ENCODE measurements around the gene SIAH3.

SIAH3 gene

GRCh38 chr13:45861322-45861721 is 9.8 kb upstream of the SIAH3 start:
- DNase-seq: no peak

- no peak for DNase-seq
Observed at GRCh38 chr13:45860240-45860639, 8.7 kb upstream of the SIAH3 start.

- no peak for DNase-seq
Observed at GRCh38 chr13:45859705-45860104, 8.2 kb upstream of the SIAH3 start.

DNA sequence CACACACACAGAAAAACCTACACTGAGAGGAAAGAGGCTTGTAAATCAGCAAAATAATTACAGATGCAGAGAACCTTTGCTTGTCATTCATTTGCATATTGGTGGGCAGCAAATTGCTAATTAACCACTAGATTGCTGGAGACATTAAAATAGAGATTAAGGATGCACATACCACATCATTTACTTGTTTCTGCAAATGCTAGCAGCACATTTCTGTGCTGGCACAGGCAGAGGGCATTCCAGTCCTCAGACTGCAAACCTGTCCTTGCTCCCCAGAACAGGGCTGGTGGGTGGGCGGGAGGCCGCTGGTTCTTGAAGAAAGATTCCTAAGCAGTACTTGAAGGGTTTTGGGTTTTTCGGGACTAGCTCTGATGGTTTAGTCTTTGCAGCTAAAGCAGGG is 941 bp upstream of the SIAH3 start:
- DNase-seq: no peak

- no peak for DNase-seq
Observed at GRCh38 chr13:45851956-45852355, 403 bp upstream of the SIAH3 start.

DNA sequence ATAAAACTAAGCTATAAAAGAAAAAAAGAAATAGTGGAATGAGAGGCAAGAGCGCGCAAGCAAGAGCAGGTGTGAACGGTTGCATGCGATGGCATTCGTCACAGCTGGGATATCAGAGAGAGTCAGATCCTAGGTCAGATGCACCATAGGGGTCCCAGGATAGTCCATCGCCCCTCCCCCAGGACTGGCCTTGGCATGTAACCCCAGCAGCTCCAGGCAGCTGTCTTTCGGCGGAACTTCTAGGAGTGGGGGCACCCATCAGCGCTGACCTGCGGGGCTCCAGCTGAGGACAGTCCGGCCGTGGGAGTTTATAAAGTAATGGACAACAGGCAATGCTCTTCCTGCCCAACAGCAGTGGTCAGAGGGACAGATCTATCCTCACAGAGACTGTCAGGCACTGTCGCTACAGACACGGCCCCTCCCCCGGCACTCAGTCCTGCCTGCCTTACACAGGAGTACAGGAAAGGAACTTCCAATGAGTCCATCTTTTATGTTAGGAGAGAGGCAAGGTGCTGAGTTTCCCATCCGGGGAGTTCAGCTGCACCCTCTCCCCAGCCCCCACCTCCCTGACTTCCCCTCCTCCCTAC is 1.4 kb downstream of the SIAH3 start:
- no peak for DNase-seq

- no peak for DNase-seq
Observed at GRCh38 chr13:45849408-45849807, 2.1 kb downstream of the SIAH3 start.

- DNase-seq: no peak
Observed at GRCh38 chr13:45847554-45848224, 3.9 kb downstream of the SIAH3 start.

DNA sequence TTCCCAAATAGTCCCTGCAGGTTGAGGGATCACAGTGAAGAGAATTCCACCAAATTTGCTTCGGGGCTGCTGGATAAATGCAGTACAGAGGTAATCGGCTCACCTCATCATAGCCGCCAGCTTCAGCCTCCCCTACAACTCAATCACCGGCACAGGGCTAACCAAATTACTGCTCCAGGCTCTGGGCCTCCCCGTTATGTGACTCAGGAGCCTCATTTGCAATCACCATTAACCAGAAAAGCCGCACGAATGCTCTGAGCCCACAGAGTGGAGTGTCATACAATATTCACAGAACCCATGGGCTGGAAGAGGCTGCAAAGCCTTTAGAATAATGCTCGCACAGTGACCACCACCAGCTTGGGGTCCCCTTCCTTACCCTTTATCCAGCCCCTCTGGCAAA is 4.9 kb downstream of the SIAH3 start:
- no peak for DNase-seq

GRCh38 chr13:45838171-45838745 is 13.3 kb downstream of the SIAH3 start:
- DNase-seq: no peak

DNA sequence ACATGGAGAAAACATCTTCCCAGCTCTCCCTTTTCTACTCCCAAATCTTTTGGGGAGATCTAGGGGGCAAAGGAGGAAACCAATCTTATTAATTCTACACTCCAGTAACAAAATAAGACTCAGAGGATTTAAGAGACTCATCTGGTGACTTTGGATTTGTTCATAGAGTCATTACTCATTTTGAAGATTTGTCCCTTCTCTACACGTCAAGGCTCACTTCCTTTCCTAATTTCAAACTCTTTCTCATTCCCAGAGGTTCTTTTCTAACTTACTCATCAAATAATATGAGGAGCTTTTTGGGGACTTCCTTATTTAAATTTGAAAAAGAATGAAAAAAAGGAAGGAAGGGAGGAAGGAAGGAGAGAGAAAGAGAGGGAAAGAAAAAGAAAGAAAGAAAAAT is 14.4 kb downstream of the SIAH3 start:
- no peak for DNase-seq

GRCh38 chr13:45834411-45834994 is 17.1 kb downstream of the SIAH3 start:
- DNase-seq: no peak

- DNase-seq: no peak
Observed at GRCh38 chr13:45833663-45834375, 17.7 kb downstream of the SIAH3 start.

DNA sequence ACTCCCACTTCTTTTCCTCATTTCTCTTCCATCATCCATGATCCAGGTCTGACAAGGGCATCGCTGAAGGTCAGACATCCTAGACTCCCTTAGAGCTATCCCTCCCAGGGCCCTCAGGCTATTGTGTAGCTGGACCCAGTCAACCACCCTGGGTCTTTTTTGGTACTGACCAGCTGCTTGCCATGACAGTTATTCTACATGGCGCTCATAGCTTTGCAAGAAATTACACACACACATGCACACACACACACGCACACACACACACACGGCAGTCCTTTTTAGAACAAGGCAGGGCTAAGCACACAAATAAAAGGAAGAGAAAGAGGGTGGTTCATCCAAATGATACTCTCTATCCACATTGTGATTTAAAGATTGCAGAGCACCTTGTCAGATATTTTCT is 18.3 kb downstream of the SIAH3 start:
- no peak for DNase-seq

DNA sequence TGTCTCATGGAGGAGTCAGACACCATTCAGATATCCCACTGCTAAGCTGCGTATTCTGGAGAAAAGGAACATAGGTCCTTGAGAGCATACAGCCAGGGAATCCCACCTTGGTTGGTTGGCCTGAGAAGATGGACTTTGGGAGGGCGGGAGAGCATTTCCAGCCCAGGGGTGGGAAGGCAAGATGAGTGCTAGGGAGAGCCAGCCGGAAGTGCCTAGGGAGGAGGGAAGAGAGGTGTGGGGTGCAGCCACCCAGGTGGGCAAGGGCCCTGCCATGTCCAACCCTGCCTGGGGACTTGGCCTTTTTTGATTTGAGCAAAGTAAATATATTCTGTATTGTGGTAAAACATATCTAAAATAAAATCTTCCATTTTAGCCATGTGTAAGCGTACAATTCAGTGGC is 19.7 kb downstream of the SIAH3 start:
- no peak for DNase-seq

GRCh38 chr13:45830121-45830520 is 21.4 kb downstream of the SIAH3 start:
- DNase-seq: no peak

DNA sequence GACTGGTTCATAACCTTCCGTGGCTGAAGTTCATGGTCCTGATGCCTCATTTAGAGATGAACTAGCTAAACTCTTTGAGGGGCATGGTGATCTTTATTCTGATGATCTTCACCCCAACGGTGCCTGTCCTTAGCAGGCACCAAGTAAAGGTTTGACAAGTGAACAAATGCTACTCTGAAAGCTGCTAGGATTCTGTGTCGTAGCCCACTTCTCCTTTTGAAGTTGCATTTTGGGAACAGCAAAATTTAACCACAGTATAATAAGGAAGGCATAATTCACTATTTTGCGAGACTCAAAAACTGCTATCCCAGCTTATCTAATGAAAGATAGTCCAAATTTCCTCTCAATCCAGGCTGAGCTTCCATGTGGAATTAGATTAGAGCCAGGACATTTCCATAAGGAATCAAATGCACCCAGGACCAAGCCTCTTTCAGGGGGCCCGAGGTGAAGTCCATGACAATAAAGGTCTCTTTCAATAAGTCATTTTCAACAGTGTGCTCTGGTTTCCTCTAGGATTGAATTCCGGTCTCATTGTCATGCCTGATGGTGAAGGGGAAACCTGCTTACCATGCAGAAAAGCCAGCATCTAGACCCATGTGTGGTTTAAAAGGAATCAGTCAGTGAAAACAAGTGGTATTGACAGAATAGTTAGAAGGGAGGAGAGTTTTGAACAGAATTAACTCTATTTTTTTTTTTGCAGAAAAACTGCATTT is 23.1 kb downstream of the SIAH3 start:
- no peak for DNase-seq

- no peak for DNase-seq
Observed at GRCh38 chr13:45827318-45827717, 24.2 kb downstream of the SIAH3 start.

- no peak for DNase-seq
Observed at GRCh38 chr13:45826731-45827130, 24.8 kb downstream of the SIAH3 start.

- no peak for DNase-seq
Observed at GRCh38 chr13:45825387-45825650, 26.2 kb downstream of the SIAH3 start.

DNA sequence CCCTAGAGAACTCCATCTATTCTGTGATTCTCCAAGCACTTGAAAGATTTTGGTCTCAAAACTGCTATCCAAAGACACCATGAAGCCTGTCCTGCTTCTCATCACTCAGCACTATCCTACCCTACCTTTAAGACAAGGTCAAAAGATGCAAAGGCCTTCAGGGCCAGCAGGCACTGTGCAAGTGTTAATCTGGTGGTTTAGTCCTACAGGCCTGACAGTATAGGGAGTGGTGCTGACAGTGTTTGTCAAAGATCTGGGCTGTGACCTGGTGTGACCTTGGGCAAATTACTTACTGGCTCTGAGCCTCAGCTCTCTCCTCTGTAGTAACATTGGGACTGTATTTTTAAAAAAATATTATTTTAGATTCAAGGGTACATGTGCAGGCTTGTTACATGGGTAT is 28.0 kb downstream of the SIAH3 start:
- no peak for DNase-seq

DNA sequence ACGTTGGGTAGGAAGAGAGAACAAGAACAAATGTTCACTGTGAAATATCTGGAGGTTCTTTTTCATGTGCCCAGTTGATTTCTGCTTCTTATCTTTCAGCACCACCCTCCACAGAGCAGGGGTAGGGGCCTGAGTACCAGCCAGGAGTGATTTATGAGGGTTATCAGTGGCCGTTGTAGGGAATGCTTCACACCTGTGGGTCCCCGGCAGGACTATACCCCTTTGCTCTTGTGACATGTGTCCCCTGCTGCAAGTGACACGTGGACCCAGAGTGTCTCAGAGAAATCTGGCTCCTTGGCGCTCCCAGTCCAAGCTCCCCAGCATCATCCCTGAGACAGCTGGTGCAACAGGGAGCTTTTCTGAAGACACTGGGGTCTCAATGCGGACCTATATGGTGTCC is 29.7 kb downstream of the SIAH3 start:
- DNase-seq: no peak

DNA sequence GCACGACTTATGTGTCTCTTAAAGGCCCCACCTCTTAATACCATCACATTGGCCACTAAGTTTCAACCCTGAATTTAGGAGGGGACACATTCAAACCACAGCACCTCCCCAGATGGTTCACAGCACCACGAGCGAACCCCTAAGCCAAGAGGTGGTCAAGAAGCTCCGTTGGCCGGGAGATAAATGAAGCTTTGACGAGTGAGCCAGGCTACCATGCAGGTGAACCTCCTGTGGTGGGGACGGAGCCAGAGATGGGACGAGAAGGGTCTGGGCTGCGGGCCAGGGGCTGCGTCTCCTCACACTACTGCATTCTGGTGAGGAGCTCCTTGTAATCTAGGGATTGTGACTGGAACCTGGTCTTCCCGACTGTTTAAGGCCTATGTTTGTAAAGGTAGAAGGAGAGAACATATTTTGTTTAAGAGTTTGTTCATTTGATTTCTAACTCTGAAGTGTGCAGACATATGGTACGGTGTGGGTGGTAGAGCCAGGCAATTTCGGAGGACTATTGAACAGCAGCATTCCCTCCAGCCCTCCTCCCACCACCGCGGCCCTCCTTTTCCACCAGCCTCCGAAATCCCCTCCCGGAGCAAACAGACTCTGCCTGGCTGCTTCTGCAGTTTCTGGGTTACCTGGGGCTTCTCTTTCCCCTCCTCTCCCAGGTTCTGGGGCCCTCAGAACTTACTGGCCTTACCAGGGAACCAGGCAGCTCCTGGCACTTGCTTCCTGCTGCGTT is 31.3 kb downstream of the SIAH3 start:
- no peak for DNase-seq

Data from stimulated activated CD8-positive, alpha-beta memory T cell treated with anti-CD3 and anti-CD28 coated beads, Interleukin-4, amount 100 ng/mL, for 48 hours (primary cell).